ENCODE results near the gene NUDT2. TPM values are rescaled to one million over a fixed set of nuclear protein-coding genes. Genes with fewer than 3 reads are reported as not detected.

NUDT2 gene
- total RNA-seq, 4 donors from 2014 or later = 9.2 to 29.3 (median 17.8) TPM

DNA sequence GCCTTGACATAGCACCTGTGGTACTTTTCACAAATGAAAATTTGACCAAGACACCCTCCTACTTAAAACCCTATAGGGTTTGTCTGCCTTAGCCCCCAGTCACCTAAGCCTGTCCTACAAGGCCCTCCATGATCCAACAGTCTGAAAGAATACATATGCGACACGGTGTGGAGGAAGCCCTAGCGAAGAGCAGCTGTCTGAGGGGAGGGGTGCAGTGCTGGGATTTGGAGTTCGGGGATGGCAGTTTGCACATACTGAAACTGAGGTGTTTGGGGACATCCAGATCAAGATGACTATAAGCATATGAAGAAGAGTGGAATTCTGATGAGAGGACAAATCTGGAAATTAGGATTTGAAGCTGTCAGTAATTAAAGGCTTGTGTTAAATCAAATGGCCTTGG lies 54.5 kb downstream of the NUDT2 start:
- TF ChIP-seq, protein P1, sequence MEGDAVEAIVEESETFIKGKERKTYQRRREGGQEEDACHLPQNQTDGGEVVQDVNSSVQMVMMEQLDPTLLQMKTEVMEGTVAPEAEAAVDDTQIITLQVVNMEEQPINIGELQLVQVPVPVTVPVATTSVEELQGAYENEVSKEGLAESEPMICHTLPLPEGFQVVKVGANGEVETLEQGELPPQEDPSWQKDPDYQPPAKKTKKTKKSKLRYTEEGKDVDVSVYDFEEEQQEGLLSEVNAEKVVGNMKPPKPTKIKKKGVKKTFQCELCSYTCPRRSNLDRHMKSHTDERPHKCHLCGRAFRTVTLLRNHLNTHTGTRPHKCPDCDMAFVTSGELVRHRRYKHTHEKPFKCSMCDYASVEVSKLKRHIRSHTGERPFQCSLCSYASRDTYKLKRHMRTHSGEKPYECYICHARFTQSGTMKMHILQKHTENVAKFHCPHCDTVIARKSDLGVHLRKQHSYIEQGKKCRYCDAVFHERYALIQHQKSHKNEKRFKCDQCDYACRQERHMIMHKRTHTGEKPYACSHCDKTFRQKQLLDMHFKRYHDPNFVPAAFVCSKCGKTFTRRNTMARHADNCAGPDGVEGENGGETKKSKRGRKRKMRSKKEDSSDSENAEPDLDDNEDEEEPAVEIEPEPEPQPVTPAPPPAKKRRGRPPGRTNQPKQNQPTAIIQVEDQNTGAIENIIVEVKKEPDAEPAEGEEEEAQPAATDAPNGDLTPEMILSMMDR (IDR thresholded peaks at IDR 0.05) = no peak
- TF ChIP-seq POLR2A (IDR thresholded peaks at IDR 0.05) = no peak
- no peaks in the 10 kb centered on the region for H3K36me3 ChIP-seq
- no peak overlapping the region for H3K4me3 ChIP-seq
- no peak overlapping the region for H3K27ac ChIP-seq
- WGBS, 2 donors = 84 to 92% methylated on average over 4 of the region's 4 CpGs
- H3K4me1 ChIP-seq = peaks cover 18 to 27% (median 19%) of the 10 kb centered on the region in 3 donors
- no peak for DNase-seq
- no peaks in the 10 kb centered on the region for H3K27me3 ChIP-seq
- intact Hi-C loops (cut with DNase I) = no loop called here
- H3K9me3 ChIP-seq = no peaks in the 10 kb centered on the region

DNA sequence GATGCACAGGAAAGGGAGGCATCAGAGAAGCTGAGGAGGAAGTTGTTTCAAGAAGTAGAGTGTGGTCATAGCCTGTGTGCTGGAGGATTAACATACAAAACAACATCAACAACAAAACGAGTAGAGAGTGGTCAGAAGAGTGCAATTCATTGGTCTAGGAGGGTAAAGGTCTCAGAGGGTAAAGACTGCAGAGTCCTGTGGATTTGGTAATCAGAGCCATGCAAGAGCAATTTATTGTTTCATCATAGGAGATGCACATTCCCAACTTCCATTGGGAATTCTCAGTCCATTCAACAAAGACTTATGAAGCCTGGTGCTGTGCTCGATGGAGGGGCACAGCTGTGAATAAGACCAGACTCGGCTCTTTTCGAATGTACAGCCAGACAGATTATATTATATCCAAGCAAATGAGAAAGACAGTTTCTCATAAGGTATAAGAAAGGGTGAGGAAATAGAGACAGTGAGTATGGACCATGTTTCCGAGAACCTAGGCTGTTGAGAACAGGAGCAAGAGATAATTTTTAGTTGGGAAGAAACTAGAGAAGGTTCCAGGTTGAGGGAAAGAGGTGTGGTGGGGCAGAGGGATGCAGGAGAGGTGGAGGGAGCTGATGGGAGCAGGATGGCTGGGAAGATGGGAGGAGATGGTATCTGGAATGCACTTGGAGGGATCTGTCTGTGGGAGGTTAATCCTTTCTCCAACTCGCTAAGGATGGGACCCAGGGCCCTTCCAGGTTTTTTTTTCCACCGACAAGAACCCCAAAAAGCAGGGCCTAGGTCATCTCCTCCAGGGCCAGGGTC lies 55.2 kb downstream of the NUDT2 start:
- no peaks in the 10 kb centered on the region for H3K9me3 ChIP-seq
- DNase-seq = no peak
- H3K4me1 ChIP-seq = peaks cover 17 to 21% (median 19%) of the 10 kb centered on the region in 3 donors
- no peak overlapping the region for H3K27ac ChIP-seq
- WGBS, 2 donors = 76 to 78% methylated on average over 6 to 7 of the region's 7 CpGs
- no peaks in the 10 kb centered on the region for H3K27me3 ChIP-seq
- TF ChIP-seq POLR2A (IDR thresholded peaks at IDR 0.05) = no peak
- TF ChIP-seq, protein P1 (IDR thresholded peaks at IDR 0.05) = no peak
- no peaks in the 10 kb centered on the region for H3K36me3 ChIP-seq
- intact Hi-C loops (cut with DNase I) = no loop called here
- H3K4me3 ChIP-seq = no peak overlapping the region

DNA sequence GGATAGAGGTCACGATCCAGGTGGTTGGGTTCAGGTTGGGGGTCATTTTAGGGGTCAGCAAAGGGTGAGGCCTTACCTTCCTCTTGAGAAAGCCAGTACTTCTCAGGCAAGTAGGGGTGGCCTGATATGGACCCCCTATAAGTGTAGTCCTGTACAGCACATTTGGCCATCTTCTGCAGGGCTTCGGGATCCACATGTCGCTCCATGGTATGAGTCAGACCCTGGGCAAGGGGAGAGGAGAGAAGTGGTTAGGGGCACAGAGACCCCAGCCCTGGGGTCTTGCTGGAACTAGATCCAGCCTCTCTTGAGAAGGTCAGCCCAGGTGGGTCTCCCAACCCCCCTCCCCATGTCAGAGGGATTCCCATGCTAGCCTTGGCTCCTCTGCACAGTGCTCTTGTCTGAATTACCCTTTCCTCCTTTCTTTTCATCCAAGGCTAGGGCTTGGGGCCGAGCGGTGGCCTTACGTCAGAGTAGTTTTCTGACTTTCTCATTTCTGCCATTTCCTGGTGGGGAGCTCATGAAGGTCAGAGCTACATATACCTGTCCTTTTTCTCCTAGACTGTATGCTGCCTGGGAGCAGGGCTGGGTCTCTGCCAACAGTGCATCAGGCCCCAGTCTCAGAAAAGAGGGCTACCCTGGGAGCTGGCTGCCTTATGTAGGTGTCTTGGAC lies 56.3 kb downstream of the NUDT2 start:
- intact Hi-C loops (cut with DNase I) = no loop called here
- Histone ChIP-seq H3K4me3 (no peak overlapping the region), H3K27me3 (no peaks in the 10 kb centered on the region), H3K4me1 (peaks cover 6 to 9% (median 7%) of the 10 kb centered on the region in 3 donors), H3K36me3 (no peaks in the 10 kb centered on the region), H3K27ac (no peak overlapping the region), H3K9me3 (no peaks in the 10 kb centered on the region)
- TF ChIP-seq POLR2A (IDR thresholded peaks at IDR 0.05) = no peak
- TF ChIP-seq, protein P1 (IDR thresholded peaks at IDR 0.05) = no peak
- DNase-seq = no peak
- 89 to 97% methylated on average over 3 to 6 of the region's 6 CpGs for WGBS, 2 donors

DNA sequence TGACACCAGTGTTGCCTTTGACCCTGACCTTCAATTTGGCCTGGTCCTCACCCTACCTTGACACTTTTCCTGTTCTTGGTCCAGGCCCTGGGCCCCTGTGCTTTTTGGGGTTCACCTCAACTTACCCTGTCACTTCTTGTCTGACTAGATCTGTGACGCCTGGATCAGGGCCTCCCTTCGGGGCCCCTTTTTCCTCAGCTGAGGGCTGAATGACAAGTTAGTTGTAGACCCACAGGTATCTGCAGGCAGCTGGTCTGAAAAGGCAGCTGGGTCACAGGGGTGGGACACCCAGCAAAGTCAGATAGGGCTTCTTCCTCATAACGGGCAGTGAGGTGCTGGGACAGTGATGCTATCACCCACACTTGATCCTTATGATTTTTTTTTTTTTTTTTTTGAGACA lies 57.3 kb downstream of the NUDT2 start:
- WGBS, 2 donors = 66 to 83% methylated on average over 1 to 3 of the region's 3 CpGs
- no peak for DNase-seq
- no peak for TF ChIP-seq POLR2A (IDR thresholded peaks at IDR 0.05)
- TF ChIP-seq, protein P1 (IDR thresholded peaks at IDR 0.05) = no peak
- Histone ChIP-seq H3K36me3 (no peaks in the 10 kb centered on the region), H3K27ac (no peak overlapping the region), H3K4me3 (no peak overlapping the region), H3K9me3 (no peaks in the 10 kb centered on the region), H3K27me3 (no peaks in the 10 kb centered on the region), H3K4me1 (no peaks in the 10 kb centered on the region)
- intact Hi-C loops (cut with DNase I) = no loop called here

DNA sequence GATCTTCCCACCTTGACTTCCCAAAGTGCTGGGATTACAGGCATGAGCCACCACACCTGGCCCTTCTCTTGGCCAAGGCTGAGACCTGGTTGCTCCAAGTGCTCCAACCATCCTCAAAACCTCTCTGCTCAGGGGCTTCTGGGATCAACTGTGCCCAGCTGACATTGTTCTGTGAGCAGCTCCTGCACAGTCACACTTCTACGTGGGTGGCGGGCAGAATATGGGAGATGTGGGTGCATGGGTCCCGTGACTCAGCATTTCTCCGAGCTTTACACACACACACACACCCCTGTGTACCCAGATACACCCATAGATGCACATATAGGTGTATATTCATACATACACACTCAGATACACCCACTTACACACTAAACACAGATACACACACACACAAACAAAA lies 57.9 kb downstream of the NUDT2 start:
- 67 to 80% methylated on average over 1 to 4 of the region's 4 CpGs for WGBS, 2 donors
- no peak for TF ChIP-seq POLR2A (IDR thresholded peaks at IDR 0.05)
- TF ChIP-seq, protein P1 (IDR thresholded peaks at IDR 0.05) = no peak
- no peak for DNase-seq
- H3K4me1 ChIP-seq = no peaks in the 10 kb centered on the region
- H3K36me3 ChIP-seq = no peaks in the 10 kb centered on the region
- H3K27me3 ChIP-seq = no peaks in the 10 kb centered on the region
- H3K27ac ChIP-seq = no peak overlapping the region
- intact Hi-C loops (cut with DNase I) = no loop called here
- no peak overlapping the region for H3K4me3 ChIP-seq
- H3K9me3 ChIP-seq = no peaks in the 10 kb centered on the region
